DND-41 (cell line): ENCODE measurements around the gene GPR12.

Experiments
- ATAC-seq: fragments of 200-7000 bp; cut with Tn5 transposase; 3 replicates; pipeline ENCODE4 v1.9.1; 2021; ENCODE audit warnings: low read depth; ENCODE audit not compliant: insufficient read depth
- DNase-seq: peaks from one replicate; pipeline ENCODE4 v3.0.0-alpha.2; 2020
- H2AFZ ChIP-seq: 2 replicates; pipeline ENCODE4 v1.6.0; 2012; ENCODE audit warnings: low read depth, low read length
- H3K27ac ChIP-seq: 2 replicates; pipeline ENCODE4 v1.5.1; 2012; ENCODE audit warnings: low read length, inconsistent platforms
- H3K27me3 ChIP-seq: fragments of 200-600 bp; sonication (generic); 2 replicates; pipeline ENCODE4 v1.6.0; 2012; ENCODE audit warnings: low read length, mild to moderate bottlenecking, inconsistent platforms; ENCODE audit not compliant: insufficient read depth, poor library complexity
- H3K36me3 ChIP-seq: 2 replicates; pipeline ENCODE4 v1.5.1; 2012; ENCODE audit warnings: low read length, inconsistent platforms; ENCODE audit not compliant: insufficient read depth
- H3K4me1 ChIP-seq: 2 replicates; pipeline ENCODE4 v1.5.1; 2012; ENCODE audit warnings: mild to moderate bottlenecking, low read length; ENCODE audit not compliant: insufficient read depth
- H3K4me2 ChIP-seq: 2 replicates; pipeline ENCODE4 v1.6.0; 2012; ENCODE audit warnings: mild to moderate bottlenecking, moderate library complexity, low read length, inconsistent platforms; ENCODE audit not compliant: insufficient read depth
- H3K4me3 ChIP-seq, 2 experiments: fragments of 200-600 bp in 1 of 2; shearing (Covaris generic) in 1 of 2; 2 replicates each; pipeline ENCODE4 v1.5.1; 2012 to 2016; ENCODE audit warnings: inconsistent platforms in 2 of 2, low read length in 2 of 2, mild to moderate bottlenecking in 2 of 2, low read depth in 1 of 2, moderate library complexity in 1 of 2
- H3K79me2 ChIP-seq: 2 replicates; pipeline ENCODE4 v1.6.0; 2012; ENCODE audit warnings: low read length, inconsistent platforms; ENCODE audit not compliant: insufficient read depth
- H3K9ac ChIP-seq: 2 replicates; pipeline ENCODE4 v1.6.0; 2012; ENCODE audit warnings: low read depth, mild to moderate bottlenecking, inconsistent platforms, low read length, moderate library complexity
- H3K9me3 ChIP-seq: 2 replicates; pipeline ENCODE4 v1.5.1; 2012; ENCODE audit warnings: low read length, moderate library complexity, mild to moderate bottlenecking, inconsistent platforms; ENCODE audit not compliant: insufficient read depth, severe bottlenecking
- H4K20me1 ChIP-seq: 2 replicates; pipeline ENCODE4 v1.6.0; 2012; ENCODE audit warnings: low read length; ENCODE audit not compliant: insufficient read depth
- EZH2 ChIP-seq: IDR thresholded peaks from 3 replicates; pipeline ENCODE4 v1.6.1; 2012; ENCODE audit warnings: borderline replicate concordance, low read depth, mild to moderate bottlenecking, moderate library complexity, low read length, inconsistent platforms; ENCODE audit not compliant: severe bottlenecking
- TF ChIP-seq, protein P1 (sequence below): IDR thresholded peaks from 2 replicates; pipeline ENCODE4 v1.5.1; 2012; ENCODE audit warnings: borderline replicate concordance, low read length, moderate library complexity, mild to moderate bottlenecking; ENCODE audit not compliant: poor library complexity, severe bottlenecking; ENCODE audit errors: extremely low read depth

Gene GPR12

DNA sequence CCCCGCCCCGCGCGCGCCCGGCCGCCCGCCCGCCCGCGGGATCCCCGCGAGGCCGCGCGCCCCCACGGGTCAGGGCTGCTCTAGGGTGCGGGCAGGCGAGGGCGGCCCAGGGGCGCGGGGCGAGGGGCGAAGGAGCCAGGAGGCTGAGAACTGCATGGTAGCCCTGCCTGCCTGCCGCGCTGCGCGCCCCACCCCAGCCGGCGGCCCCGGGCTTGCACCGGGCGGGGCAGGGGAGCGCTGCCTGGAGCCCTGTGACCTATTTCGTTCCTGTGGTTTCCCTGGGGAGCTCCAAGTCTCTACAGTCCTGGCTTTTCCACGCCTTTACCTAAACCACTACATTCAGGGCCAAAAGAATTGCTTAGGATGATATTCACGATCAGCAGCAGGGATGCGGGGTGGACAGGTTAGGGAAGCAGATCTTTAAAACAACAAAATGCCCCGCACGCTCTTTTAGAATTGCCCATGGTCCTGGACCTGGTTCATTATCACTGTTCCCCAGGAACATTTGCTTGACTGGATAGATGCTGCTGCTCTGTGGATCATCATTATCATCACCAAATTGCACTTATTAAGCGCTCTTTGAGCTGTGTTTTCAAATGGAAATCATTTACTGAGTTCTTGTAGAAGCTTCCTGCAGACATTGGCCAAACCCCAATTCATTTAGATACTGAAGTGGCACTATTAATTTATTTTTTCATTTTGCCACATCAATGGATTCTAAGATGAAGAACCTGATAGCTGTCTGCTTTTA is 421 bp upstream of the GPR12 start:
- Histone ChIP-seq H3K4me1 (no peaks in the 10 kb centered on the region), H3K36me3 (no peaks in the 10 kb centered on the region), H3K4me2 (no peak overlapping the region), H3K27me3 (peaks cover 14% of the 10 kb centered on the region), H3K27ac (no peak overlapping the region), H3K4me3 (no peak overlapping the region), H3K9ac (no peak overlapping the region), H3K9me3 (no peaks in the 10 kb centered on the region), H3K79me2 (no peaks in the 10 kb centered on the region), H4K20me1 (no peaks in the 10 kb centered on the region), H2AFZ (no peak overlapping the region)
- DNase-seq (no peak), ATAC-seq (no peak)
- TF ChIP-seq, protein P1, sequence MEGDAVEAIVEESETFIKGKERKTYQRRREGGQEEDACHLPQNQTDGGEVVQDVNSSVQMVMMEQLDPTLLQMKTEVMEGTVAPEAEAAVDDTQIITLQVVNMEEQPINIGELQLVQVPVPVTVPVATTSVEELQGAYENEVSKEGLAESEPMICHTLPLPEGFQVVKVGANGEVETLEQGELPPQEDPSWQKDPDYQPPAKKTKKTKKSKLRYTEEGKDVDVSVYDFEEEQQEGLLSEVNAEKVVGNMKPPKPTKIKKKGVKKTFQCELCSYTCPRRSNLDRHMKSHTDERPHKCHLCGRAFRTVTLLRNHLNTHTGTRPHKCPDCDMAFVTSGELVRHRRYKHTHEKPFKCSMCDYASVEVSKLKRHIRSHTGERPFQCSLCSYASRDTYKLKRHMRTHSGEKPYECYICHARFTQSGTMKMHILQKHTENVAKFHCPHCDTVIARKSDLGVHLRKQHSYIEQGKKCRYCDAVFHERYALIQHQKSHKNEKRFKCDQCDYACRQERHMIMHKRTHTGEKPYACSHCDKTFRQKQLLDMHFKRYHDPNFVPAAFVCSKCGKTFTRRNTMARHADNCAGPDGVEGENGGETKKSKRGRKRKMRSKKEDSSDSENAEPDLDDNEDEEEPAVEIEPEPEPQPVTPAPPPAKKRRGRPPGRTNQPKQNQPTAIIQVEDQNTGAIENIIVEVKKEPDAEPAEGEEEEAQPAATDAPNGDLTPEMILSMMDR, result no peak
- no peak for TF ChIP-seq EZH2

DNA sequence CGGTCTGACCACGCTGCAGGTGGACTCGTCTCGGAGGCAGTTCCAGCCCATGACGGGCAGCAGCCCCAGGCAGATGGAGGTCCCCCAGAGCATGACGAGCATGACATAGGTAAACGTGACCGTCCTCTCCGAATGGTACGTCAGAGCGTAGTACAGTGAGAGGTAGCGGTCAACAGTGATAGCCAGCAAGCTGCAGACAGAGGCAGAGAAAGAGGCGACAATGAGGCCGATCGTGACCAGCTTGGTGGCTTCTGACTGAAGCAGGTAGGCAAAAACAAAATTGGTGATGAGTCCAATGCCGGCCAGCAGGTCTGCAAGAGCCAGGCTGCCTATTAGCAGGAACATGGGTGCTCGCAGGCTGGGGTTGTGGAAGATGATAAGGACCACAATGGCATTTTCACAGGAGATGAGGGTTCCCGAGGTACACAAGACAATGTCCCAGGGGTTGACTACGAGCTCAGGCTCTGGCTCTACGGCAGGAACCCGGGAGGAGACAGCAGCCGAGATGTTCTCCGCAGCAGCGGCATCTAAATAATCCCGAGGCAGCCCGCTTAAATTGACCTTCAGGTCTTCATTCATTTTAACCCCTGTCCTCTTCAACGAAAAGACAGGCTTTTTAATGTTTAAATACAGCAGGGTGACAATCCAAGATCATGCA is 1.2 kb downstream of the GPR12 start:
- ATAC-seq, result no peak
- TF ChIP-seq, protein P1, result no peak
- no peak for TF ChIP-seq EZH2
- peaks cover 13% of the 10 kb centered on the region for H3K27me3 ChIP-seq
- H3K9me3 ChIP-seq, result no peaks in the 10 kb centered on the region
- no peaks in the 10 kb centered on the region for H4K20me1 ChIP-seq
- H3K27ac ChIP-seq, result no peak overlapping the region
- no peaks in the 10 kb centered on the region for H3K79me2 ChIP-seq
- no peaks in the 10 kb centered on the region for H3K36me3 ChIP-seq
- H3K4me3 ChIP-seq, result no peak overlapping the region
- no peak for DNase-seq
- no peak overlapping the region for H2AFZ ChIP-seq
- H3K4me1 ChIP-seq, result no peaks in the 10 kb centered on the region
- no peak overlapping the region for H3K9ac ChIP-seq
- H3K4me2 ChIP-seq, result no peak overlapping the region

DNA sequence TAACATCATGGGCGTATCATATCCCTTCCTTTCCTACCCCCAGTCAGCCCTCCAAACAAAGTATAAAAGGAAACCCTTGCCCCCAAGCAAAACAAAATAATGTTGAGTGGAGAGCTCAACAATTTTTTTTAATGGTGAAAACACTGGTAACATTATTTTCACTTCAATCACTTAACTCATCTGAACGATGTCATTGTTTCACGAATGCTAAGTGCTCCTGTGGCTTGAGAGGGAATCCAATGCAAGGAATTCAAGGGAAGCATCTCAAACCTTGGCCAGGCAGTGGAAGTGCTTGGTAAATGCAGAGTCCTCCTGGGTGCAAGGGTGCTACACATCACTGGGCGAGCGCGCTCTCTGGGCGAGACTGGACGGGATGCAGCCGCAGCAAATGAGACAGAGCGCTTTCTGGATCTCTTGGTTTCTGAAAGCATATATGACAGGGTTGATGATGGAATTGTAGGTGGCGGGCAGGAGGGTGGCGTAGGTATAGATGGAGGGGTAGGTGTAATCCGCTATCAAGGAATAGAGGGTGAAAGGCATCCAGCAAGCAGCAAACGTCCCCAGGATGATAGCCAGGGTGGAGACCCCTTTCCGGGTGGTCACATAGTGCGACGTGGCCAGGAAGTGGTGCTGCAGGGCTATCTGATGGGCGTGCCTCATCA is 2.0 kb downstream of the GPR12 start:
- Histone ChIP-seq H3K4me3 (no peak overlapping the region), H3K79me2 (no peaks in the 10 kb centered on the region), H3K4me2 (no peak overlapping the region), H3K4me1 (no peaks in the 10 kb centered on the region), H4K20me1 (no peaks in the 10 kb centered on the region), H3K36me3 (no peaks in the 10 kb centered on the region), H2AFZ (no peak overlapping the region), H3K27me3 (peaks cover 13% of the 10 kb centered on the region), H3K9me3 (no peaks in the 10 kb centered on the region), H3K27ac (no peak overlapping the region), H3K9ac (no peak overlapping the region)
- no peak for TF ChIP-seq EZH2
- TF ChIP-seq, protein P1, result no peak
- no peak for ATAC-seq
- no peak for DNase-seq
